Right lobe of liver (tissue), 4 donors: ENCODE measurements around the gene ZSCAN2.

ENCODE experiments used
- POLR2A ChIP-seq: fragments of 450-650 bp; IDR thresholded peaks from one replicate; pipeline ENCODE4 v1.6.1; 2017; ENCODE audit warnings: antibody characterized with exemption, mild to moderate bottlenecking
- TF ChIP-seq, protein P1 (sequence below), 4 donors: fragments of 200-600 bp in 3 of 4; fragments of 450-650 bp in 1 of 4; IDR thresholded peaks; one replicate each; pipeline versions ENCODE4 v1.5.1 to v1.8.0; 2016 to 2022; ENCODE audit warnings: antibody characterized with exemption in 4 of 4, mild to moderate bottlenecking in 2 of 4
- donor health status: DM: no; HTN: no; CAD: no.
- donor health status: DM: no; HTN: no; CAD: no.
- donor health status: DM: no; HTN: yes; CAD: no.

DNA sequence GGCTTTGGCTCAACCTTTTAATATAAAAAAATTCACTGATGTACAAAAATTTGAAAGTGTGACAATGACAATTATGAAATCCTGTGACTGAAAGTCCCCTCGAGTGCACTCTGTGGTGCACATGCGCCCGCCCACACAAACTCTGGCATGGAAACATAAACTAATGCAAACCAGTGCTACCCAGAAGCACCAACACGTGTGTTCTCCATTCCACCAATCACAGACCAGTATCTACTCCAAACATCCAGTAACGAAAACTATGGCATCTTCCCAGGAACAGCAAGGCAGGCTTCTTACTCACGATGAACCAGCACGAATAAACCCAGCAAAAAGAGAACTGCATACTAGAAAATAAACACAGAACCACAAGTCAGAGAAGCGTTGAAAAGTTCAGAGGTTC lies 68.9 kb downstream of the ZSCAN2 start:
- TF ChIP-seq, protein P1, sequence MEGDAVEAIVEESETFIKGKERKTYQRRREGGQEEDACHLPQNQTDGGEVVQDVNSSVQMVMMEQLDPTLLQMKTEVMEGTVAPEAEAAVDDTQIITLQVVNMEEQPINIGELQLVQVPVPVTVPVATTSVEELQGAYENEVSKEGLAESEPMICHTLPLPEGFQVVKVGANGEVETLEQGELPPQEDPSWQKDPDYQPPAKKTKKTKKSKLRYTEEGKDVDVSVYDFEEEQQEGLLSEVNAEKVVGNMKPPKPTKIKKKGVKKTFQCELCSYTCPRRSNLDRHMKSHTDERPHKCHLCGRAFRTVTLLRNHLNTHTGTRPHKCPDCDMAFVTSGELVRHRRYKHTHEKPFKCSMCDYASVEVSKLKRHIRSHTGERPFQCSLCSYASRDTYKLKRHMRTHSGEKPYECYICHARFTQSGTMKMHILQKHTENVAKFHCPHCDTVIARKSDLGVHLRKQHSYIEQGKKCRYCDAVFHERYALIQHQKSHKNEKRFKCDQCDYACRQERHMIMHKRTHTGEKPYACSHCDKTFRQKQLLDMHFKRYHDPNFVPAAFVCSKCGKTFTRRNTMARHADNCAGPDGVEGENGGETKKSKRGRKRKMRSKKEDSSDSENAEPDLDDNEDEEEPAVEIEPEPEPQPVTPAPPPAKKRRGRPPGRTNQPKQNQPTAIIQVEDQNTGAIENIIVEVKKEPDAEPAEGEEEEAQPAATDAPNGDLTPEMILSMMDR (IDR thresholded peaks at IDR 0.05) = no peak
- TF ChIP-seq POLR2A = no peak
